SK-N-SH (cell line): Measurements from ENCODE around the gene ALG11.

ENCODE experiments used
- CTCF ChIP-seq: fragments of 200-600 bp; sonication (generic); IDR thresholded peaks from 2 replicates; pipeline ENCODE4 v1.6.1; 2017; ENCODE audit warnings: antibody characterized with exemption, mild to moderate bottlenecking, moderate library complexity
- TF ChIP-seq, protein P1 (sequence below): IDR thresholded peaks from 2 replicates; pipeline ENCODE4 v1.4.0; 2012; ENCODE audit warnings: low read depth

- TF ChIP-seq, protein P1, sequence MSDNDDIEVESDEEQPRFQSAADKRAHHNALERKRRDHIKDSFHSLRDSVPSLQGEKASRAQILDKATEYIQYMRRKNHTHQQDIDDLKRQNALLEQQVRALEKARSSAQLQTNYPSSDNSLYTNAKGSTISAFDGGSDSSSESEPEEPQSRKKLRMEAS = no peak
- TF ChIP-seq CTCF = no peak
Measured at GRCh38 chr13:51970349-51970748, 41.8 kb upstream of the ALG11 start.
